Trophoblast cell (in vitro differentiated cells and primary cell): Measurements from ENCODE around the gene SVBP.

Experiments used
- DNase-seq, 2 donors: peaks; one replicate each; pipeline ENCODE4 v3.0.0-alpha.2; 2016
- H2AFZ ChIP-seq: 2 replicates; pipeline ENCODE4 v1.6.1; 2013; ENCODE audit warnings: low read length, moderate library complexity, mild to moderate bottlenecking; ENCODE audit not compliant: insufficient read depth, poor library complexity
- H2AK5ac ChIP-seq: 2 replicates; pipeline ENCODE4 v1.6.1; 2013; ENCODE audit warnings: mild to moderate bottlenecking, low read length
- H2BK120ac ChIP-seq: 2 replicates; pipeline ENCODE4 v1.6.1; 2013; ENCODE audit warnings: low read length, mild to moderate bottlenecking, moderate library complexity; ENCODE audit not compliant: insufficient read depth, poor library complexity
- H2BK12ac ChIP-seq: 2 replicates; pipeline ENCODE4 v1.6.1; 2013; ENCODE audit warnings: mild to moderate bottlenecking, low read length, moderate library complexity
- H2BK5ac ChIP-seq: 2 replicates; pipeline ENCODE4 v1.6.1; 2013; ENCODE audit warnings: low read length, low read depth, moderate library complexity, mild to moderate bottlenecking; ENCODE audit not compliant: poor library complexity
- H3K14ac ChIP-seq: 2 replicates; pipeline ENCODE4 v1.6.1; 2013; ENCODE audit warnings: mild to moderate bottlenecking, low read length
- H3K18ac ChIP-seq: 2 replicates; pipeline ENCODE4 v1.6.1; 2013; ENCODE audit warnings: mild to moderate bottlenecking, low read length
- H3K23ac ChIP-seq: 2 replicates; pipeline ENCODE4 v1.6.1; 2013; ENCODE audit warnings: low read length
- H3K27ac ChIP-seq: 2 replicates; pipeline ENCODE4 v1.5.1; 2013; ENCODE audit warnings: low read depth, mild to moderate bottlenecking, inconsistent platforms, low read length, moderate library complexity
- H3K27me3 ChIP-seq: 2 replicates; pipeline ENCODE4 v1.6.1; 2013; ENCODE audit warnings: inconsistent platforms, mild to moderate bottlenecking, low read length, moderate library complexity; ENCODE audit not compliant: insufficient read depth
- H3K36me3 ChIP-seq, 2 experiments: 1 replicate in 1 of 2; 2 replicates in 1 of 2; pipeline ENCODE4 v1.6.1; 2013; ENCODE audit warnings: low read length in 2 of 2, mild to moderate bottlenecking in 2 of 2, moderate library complexity in 1 of 2; ENCODE audit not compliant: insufficient read depth in 2 of 2, control insufficient read depth in 1 of 2
- H3K4ac ChIP-seq: 2 replicates; pipeline ENCODE4 v1.6.1; 2013; ENCODE audit warnings: low read depth, mild to moderate bottlenecking, low read length, moderate library complexity
- H3K4me1 ChIP-seq, 2 experiments: 1 replicate in 1 of 2; 2 replicates in 1 of 2; pipeline ENCODE4 v1.6.1; 2013; ENCODE audit warnings: low read length in 2 of 2, mild to moderate bottlenecking in 2 of 2, moderate library complexity in 1 of 2; ENCODE audit not compliant: insufficient read depth in 2 of 2, control insufficient read depth in 1 of 2
- H3K4me2 ChIP-seq: 2 replicates; pipeline ENCODE4 v1.6.1; 2013; ENCODE audit warnings: inconsistent platforms, mild to moderate bottlenecking, low read length, moderate library complexity
- H3K4me3 ChIP-seq: 2 replicates; pipeline ENCODE4 v1.5.1; 2013; ENCODE audit warnings: mild to moderate bottlenecking, low read depth, low read length, inconsistent platforms
- H3K79me1 ChIP-seq: one replicate; pipeline ENCODE4 v1.6.1; 2013; ENCODE audit warnings: low read length
- H3K79me2 ChIP-seq: 2 replicates; pipeline ENCODE4 v1.6.1; 2013; ENCODE audit warnings: low read length, mild to moderate bottlenecking; ENCODE audit not compliant: control insufficient read depth, insufficient read depth, poor library complexity
- H3K9ac ChIP-seq: 2 replicates; pipeline ENCODE4 v1.6.1; 2013; ENCODE audit warnings: mild to moderate bottlenecking, low read length
- H3K9me3 ChIP-seq: 2 replicates; pipeline ENCODE4 v1.6.1; 2013; ENCODE audit warnings: low read depth, mild to moderate bottlenecking, control low read depth, inconsistent platforms, low read length; ENCODE audit not compliant: insufficient read depth
- H4K12ac ChIP-seq: 2 replicates; pipeline ENCODE4 v1.6.1; 2013; ENCODE audit warnings: low read depth, mild to moderate bottlenecking, low read length, moderate library complexity
- H4K8ac ChIP-seq: 2 replicates; pipeline ENCODE4 v1.6.1; 2013; ENCODE audit warnings: low read depth, mild to moderate bottlenecking, low read length, moderate library complexity
- H4K91ac ChIP-seq: one replicate; pipeline ENCODE4 v1.6.1; 2013; ENCODE audit warnings: low read depth, mild to moderate bottlenecking, low read length, moderate library complexity
- WGBS: extraction: QIAGEN DNeasy Blood & Tissue Kit; methylation state at CpG from one replicate; pipeline ENCODE4 v1.1.7; 2013; ENCODE audit warnings: missing lambda C conversion rate; ENCODE audit not compliant: insufficient read length, insufficient coverage; ENCODE audit errors: extremely low coverage; 5-methylcytosine and 5-hydroxymethylcytosine counted together

SVBP gene

DNA sequence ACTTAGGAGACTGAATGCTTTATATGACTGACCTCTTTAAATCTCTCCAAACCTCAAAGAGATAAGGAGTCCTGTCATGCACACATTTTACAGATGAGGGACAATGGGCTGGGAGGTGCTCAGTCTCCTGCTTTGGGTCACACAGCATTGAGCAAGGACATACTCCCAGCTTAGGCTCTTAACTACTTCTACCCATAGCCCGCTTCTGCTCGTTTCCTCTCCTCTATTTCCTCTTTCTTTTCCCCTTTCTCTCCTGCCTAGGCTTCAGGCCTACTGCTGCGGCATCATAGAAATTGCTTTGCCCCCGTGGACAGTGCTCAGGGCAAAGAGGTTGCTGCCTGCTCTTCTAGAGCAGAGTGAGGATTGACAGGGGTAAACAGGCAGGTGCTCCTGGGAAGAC is 16.8 kb upstream of the SVBP start:
- H3K4ac ChIP-seq, result no peak overlapping the region
- no peak overlapping the region for H2AK5ac ChIP-seq
- H3K18ac ChIP-seq, result no peak overlapping the region
- no peak overlapping the region for H3K14ac ChIP-seq
- H3K27me3 ChIP-seq, result no peaks in the 10 kb centered on the region
- DNase-seq, result no peak
- no peaks in the 10 kb centered on the region for H3K9me3 ChIP-seq
- H2AFZ ChIP-seq, result no peak overlapping the region
- no peak overlapping the region for H3K4me3 ChIP-seq
- peaks cover 0 to 3% of the 10 kb centered on the region in 2 experiments for H3K4me1 ChIP-seq
- no peak overlapping the region for H4K12ac ChIP-seq
- H3K4me2 ChIP-seq, result no peak overlapping the region
- no peaks in the 10 kb centered on the region for H3K79me2 ChIP-seq
- no peaks in the 10 kb centered on the region for H3K79me1 ChIP-seq
- H4K91ac ChIP-seq, result no peak overlapping the region
- H3K27ac ChIP-seq, result no peak overlapping the region
- H3K9ac ChIP-seq, result no peak overlapping the region
- no peak overlapping the region for H2BK12ac ChIP-seq
- H2BK5ac ChIP-seq, result no peak overlapping the region
- H3K36me3 ChIP-seq, result peaks cover 0 to 2% of the 10 kb centered on the region in 2 experiments
- H2BK120ac ChIP-seq, result no peak overlapping the region
- WGBS, result no CpG with 5 or more reads among the region's 4 CpGs
- no peak overlapping the region for H3K23ac ChIP-seq
- no peak overlapping the region for H4K8ac ChIP-seq

DNA sequence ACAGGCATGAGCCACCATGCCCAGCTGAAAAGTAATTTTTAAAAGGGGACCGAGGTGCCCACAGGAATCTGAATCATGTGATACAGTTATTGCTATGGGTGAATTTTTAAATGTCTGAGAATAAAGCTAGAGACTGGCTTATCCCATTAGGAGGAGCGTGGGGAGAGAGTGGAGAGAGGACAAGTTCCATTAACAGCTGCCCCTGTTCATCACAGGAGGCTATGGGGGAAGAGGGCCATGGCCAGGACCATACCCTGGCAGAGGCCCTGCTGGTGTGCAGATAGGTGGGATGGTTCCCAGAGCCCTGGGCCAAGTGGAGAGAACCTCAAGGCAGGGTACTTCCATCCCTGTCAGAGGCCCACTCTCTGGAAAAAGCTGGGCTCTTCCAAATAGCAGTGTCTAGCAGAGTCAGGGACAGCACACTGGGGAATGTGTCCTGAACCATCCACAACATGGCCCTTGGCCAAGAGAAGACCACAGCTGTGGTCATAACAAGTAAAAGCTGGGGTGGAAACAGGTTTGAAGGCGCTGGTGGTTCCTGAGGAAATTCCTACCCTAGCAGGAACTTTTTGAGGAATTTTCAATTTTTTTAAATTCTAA is 15.5 kb upstream of the SVBP start:
- H3K79me2 ChIP-seq, result no peaks in the 10 kb centered on the region
- WGBS, result no CpG with 5 or more reads among the region's 3 CpGs

DNA sequence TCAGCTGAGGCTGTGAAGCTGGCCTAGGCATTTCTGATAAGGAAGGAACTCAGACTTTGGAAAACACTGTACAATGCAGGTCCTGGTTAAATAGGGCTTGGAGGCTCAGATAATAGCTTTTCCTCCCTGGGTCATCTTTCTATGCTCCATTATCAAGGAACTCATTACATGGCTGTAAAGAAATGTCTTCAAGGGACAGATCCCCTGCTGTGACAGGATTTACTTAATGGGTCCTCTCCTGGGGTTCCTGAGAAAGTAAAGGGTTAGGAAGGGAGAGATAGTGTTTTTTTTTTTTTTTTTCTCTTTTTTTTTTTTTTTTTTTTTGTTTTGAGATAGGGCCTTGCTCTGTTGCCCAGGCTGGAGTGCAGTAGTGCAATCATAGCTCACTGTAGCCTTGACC is 14.1 kb upstream of the SVBP start:
- Histone ChIP-seq H2BK120ac (no peak overlapping the region), H4K12ac (no peak overlapping the region), H3K14ac (no peak overlapping the region), H3K23ac (no peak overlapping the region), H4K8ac (no peak overlapping the region), H2AFZ (no peak overlapping the region), H3K9me3 (no peaks in the 10 kb centered on the region), H2BK12ac (no peak overlapping the region), H3K4me3 (no peak overlapping the region), H3K36me3 (peaks cover 0 to 2% of the 10 kb centered on the region in 2 experiments), H3K4me1 (peaks cover 0 to 3% of the 10 kb centered on the region in 2 experiments), H3K9ac (no peak overlapping the region), H3K18ac (no peak overlapping the region), H3K27ac (no peak overlapping the region), H3K4ac (no peak overlapping the region), H3K4me2 (no peak overlapping the region), H3K79me2 (no peaks in the 10 kb centered on the region), H3K79me1 (no peaks in the 10 kb centered on the region), H4K91ac (no peak overlapping the region), H2AK5ac (no peak overlapping the region), H3K27me3 (no peaks in the 10 kb centered on the region), H2BK5ac (no peak overlapping the region)
- no peak for DNase-seq

More for the DNA sequence above, 15.5 kb upstream of the SVBP start:
- H2BK12ac ChIP-seq, result no peak overlapping the region
- H3K36me3 ChIP-seq, result peaks cover 0 to 2% of the 10 kb centered on the region in 2 experiments
- H3K14ac ChIP-seq, result no peak overlapping the region
- H2AK5ac ChIP-seq, result no peak overlapping the region
- H3K18ac ChIP-seq, result no peak overlapping the region
- H3K79me1 ChIP-seq, result no peaks in the 10 kb centered on the region
- H2BK5ac ChIP-seq, result no peak overlapping the region
- no peak overlapping the region for H3K4me2 ChIP-seq
- H3K9me3 ChIP-seq, result no peaks in the 10 kb centered on the region
- peaks cover 0 to 3% of the 10 kb centered on the region in 2 experiments for H3K4me1 ChIP-seq
- no peak overlapping the region for H4K91ac ChIP-seq
- H3K27me3 ChIP-seq, result no peaks in the 10 kb centered on the region
- no peak overlapping the region for H3K9ac ChIP-seq
- no peak overlapping the region for H2AFZ ChIP-seq
- no peak overlapping the region for H3K27ac ChIP-seq
- no peak overlapping the region for H3K23ac ChIP-seq
- H4K8ac ChIP-seq, result no peak overlapping the region
- peak in 1 of 2 donors; percentile 6 for DNase-seq
- H2BK120ac ChIP-seq, result no peak overlapping the region
- no peak overlapping the region for H4K12ac ChIP-seq
- H3K4me3 ChIP-seq, result no peak overlapping the region
- H3K4ac ChIP-seq, result no peak overlapping the region

DNA sequence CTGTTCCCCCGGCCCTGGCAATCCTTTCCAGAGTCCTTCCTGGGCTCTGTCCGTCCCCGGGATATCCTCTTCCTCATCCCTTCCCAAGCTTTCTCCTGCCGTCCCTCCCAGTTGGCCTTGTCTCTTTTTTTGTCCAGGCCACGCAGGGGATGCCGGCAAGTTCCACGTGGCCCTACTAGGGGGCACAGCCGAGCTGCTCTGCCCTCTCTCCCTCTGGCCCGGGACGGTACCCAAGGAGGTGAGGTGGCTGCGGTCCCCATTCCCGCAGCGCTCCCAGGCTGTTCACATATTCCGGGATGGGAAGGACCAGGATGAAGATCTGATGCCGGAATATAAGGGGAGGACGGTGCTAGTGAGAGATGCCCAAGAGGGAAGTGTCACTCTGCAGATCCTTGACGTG is 13.4 kb upstream of the SVBP start:
- Histone ChIP-seq H3K23ac (no peak overlapping the region), H3K4me1 (peaks cover 0 to 3% of the 10 kb centered on the region in 2 experiments), H2BK120ac (no peak overlapping the region), H2BK12ac (no peak overlapping the region), H3K79me1 (no peaks in the 10 kb centered on the region), H3K14ac (no peak overlapping the region), H3K36me3 (peaks cover 0 to 2% of the 10 kb centered on the region in 2 experiments), H3K18ac (no peak overlapping the region), H2AFZ (no peak overlapping the region), H3K4me2 (no peak overlapping the region), H2BK5ac (no peak overlapping the region), H3K27me3 (no peaks in the 10 kb centered on the region), H3K9me3 (no peaks in the 10 kb centered on the region), H4K8ac (no peak overlapping the region), H2AK5ac (no peak overlapping the region), H3K9ac (no peak overlapping the region), H4K12ac (no peak overlapping the region), H3K4me3 (no peak overlapping the region), H3K4ac (no peak overlapping the region), H4K91ac (no peak overlapping the region), H3K27ac (no peak overlapping the region), H3K79me2 (no peaks in the 10 kb centered on the region)
- no CpG with 5 or more reads among the region's 17 CpGs for WGBS
- no peak for DNase-seq
